GM18520 (cell line): ENCODE data around the gene TMX2.

Source experiments
- ATAC-seq: cut with Tn5 transposase; IDR thresholded peaks from one replicate; pipeline ENCODE4 v1.9.1; 2021; ENCODE audit not compliant: unreplicated experiment

TMX2 gene

GRCh38 chr11:57763568-57763967 lies 51.2 kb downstream of the TMX2 start:
- no peak for ATAC-seq

- ATAC-seq: no peak
Measured at GRCh38 chr11:57764021-57764420, 51.6 kb downstream of the TMX2 start.

- no peak for ATAC-seq
Measured at GRCh38 chr11:57764566-57764965, 52.2 kb downstream of the TMX2 start.

- ATAC-seq: no peak
Measured at GRCh38 chr11:57764972-57765371, 52.6 kb downstream of the TMX2 start.

GRCh38 chr11:57770793-57771192 lies 58.4 kb downstream of the TMX2 start:
- no peak for ATAC-seq

- ATAC-seq: no peak
Measured at GRCh38 chr11:57771365-57771764, 59.0 kb downstream of the TMX2 start.

GRCh38 chr11:57772562-57772961 lies 60.2 kb downstream of the TMX2 start:
- ATAC-seq: no peak

GRCh38 chr11:57773026-57773598 lies 60.7 kb downstream of the TMX2 start:
- no peak for ATAC-seq

- no peak for ATAC-seq
Measured at GRCh38 chr11:57775491-57775890, 63.1 kb downstream of the TMX2 start.

GRCh38 chr11:57776031-57776521 lies 63.7 kb downstream of the TMX2 start:
- no peak for ATAC-seq

GRCh38 chr11:57776577-57777210 lies 64.3 kb downstream of the TMX2 start:
- ATAC-seq: no peak

GRCh38 chr11:57777969-57778317 lies 65.5 kb downstream of the TMX2 start:
- no peak for ATAC-seq

- no peak for ATAC-seq
Measured at GRCh38 chr11:57778318-57779037, 66.1 kb downstream of the TMX2 start.

GRCh38 chr11:57779276-57779675 lies 66.9 kb downstream of the TMX2 start:
- no peak for ATAC-seq

GRCh38 chr11:57781529-57781943 lies 69.1 kb downstream of the TMX2 start:
- no peak for ATAC-seq

GRCh38 chr11:57785072-57785471 lies 72.7 kb downstream of the TMX2 start:
- no peak for ATAC-seq

GRCh38 chr11:57786436-57786835 lies 74.0 kb downstream of the TMX2 start:
- no peak for ATAC-seq

- ATAC-seq: no peak
Measured at GRCh38 chr11:57787006-57787604, 74.7 kb downstream of the TMX2 start.

- ATAC-seq: no peak
Measured at GRCh38 chr11:57787920-57788702, 75.7 kb downstream of the TMX2 start.

- ATAC-seq: no peak
Measured at GRCh38 chr11:57788703-57789088, 76.3 kb downstream of the TMX2 start.
